H1 (cell line): Measurements from ENCODE around the gene CYP1A1. TPM values are rescaled to one million over a fixed set of nuclear protein-coding genes. Genes with fewer than 3 reads are reported as not detected.

Experiments
- CTCF ChIA-PET: fragments of 300-600 bp; sonication (Branson Sonifier 250); formaldehyde crosslinking; loops from one replicate; lab custom pipeline; 2021; ENCODE audit not compliant: partially characterized antibody; lab: Charles Lee
- POLR2A ChIA-PET: fragments of 300-600 bp; sonication (Branson Sonifier 250); formaldehyde crosslinking; loops from one replicate; lab custom pipeline; 2021; ENCODE audit warnings: inconsistent platforms; ENCODE audit not compliant: partially characterized antibody; lab: Charles Lee
- DNase-seq, 2 experiments: peaks; one replicate each; pipeline versions ENCODE4 v3.0.0 to v3.0.0-alpha.2; 2010 to 2022; ENCODE audit warnings: low spot score in 2 of 2, low read depth in 1 of 2, mixed read lengths in 1 of 2
- FAIRE-seq: peaks from 2 replicates; lab custom pipeline; 2011; peaks lifted over from hg19 to GRCh38; lab: Jason Lieb, UNC
- H2AFZ ChIP-seq: 2 replicates; pipeline ENCODE4 v1.8.1; 2012; ENCODE audit warnings: low read length, inconsistent platforms
- H2AK5ac ChIP-seq: 2 replicates; pipeline ENCODE4 v1.6.1; 2013; ENCODE audit warnings: low read depth, low read length
- H2BK120ac ChIP-seq: replicated peaks from 2 replicates; pipeline ENCODE3; 2013; ENCODE audit warnings: low read depth, low read length, inconsistent platforms
- H2BK12ac ChIP-seq: 2 replicates; pipeline ENCODE4 v1.6.1; 2013; ENCODE audit warnings: low read depth, low read length
- H2BK15ac ChIP-seq: 2 replicates; pipeline ENCODE4 v1.6.1; 2013; ENCODE audit warnings: low read length
- H2BK20ac ChIP-seq: 2 replicates; pipeline ENCODE4 v1.6.1; 2013; ENCODE audit warnings: low read length
- H2BK5ac ChIP-seq: 2 replicates; pipeline ENCODE4 v1.6.1; 2013; ENCODE audit warnings: low read depth, low read length
- H3K14ac ChIP-seq: 2 replicates; pipeline ENCODE4 v1.6.1; 2013; ENCODE audit warnings: inconsistent platforms; ENCODE audit not compliant: insufficient read length
- H3K18ac ChIP-seq: 2 replicates; pipeline ENCODE4 v1.6.1; 2013; ENCODE audit warnings: low read length; ENCODE audit errors: extremely low read depth
- H3K23ac ChIP-seq: 2 replicates; pipeline ENCODE4 v1.6.1; 2013; ENCODE audit warnings: inconsistent platforms; ENCODE audit not compliant: insufficient read length
- H3K23me2 ChIP-seq: 2 replicates; pipeline ENCODE4 v1.6.1; 2013; ENCODE audit warnings: low read depth, low read length
- H3K27ac ChIP-seq: 2 replicates; pipeline ENCODE4 v1.6.1; 2011; ENCODE audit warnings: low read depth, low read length, inconsistent platforms
- H3K27me3 ChIP-seq, 4 experiments: replicated peaks in 1 of 4; 1 replicate in 1 of 4; 2 replicates in 3 of 4; pipeline versions ENCODE4 v1.6.1 to v1.8.1; 2011 to 2013; ENCODE audit warnings: low read length in 3 of 4, mild to moderate bottlenecking in 3 of 4, inconsistent platforms in 2 of 4, mixed read lengths in 2 of 4, moderate library complexity in 1 of 4; ENCODE audit not compliant: control insufficient read depth in 3 of 4, insufficient read depth in 3 of 4; ENCODE audit errors: extremely low read depth in 1 of 4
- H3K36me3 ChIP-seq, 4 experiments: 2 replicates each; pipeline versions ENCODE4 v1.6.1 to v1.8.1; 2011 to 2013; ENCODE audit warnings: mild to moderate bottlenecking in 4 of 4, low read length in 3 of 4, moderate library complexity in 2 of 4, control low read depth in 1 of 4, inconsistent platforms in 1 of 4; ENCODE audit not compliant: insufficient read depth in 4 of 4, control insufficient read depth in 2 of 4
- H3K4ac ChIP-seq: replicated peaks from 2 replicates; pipeline ENCODE3; 2013; ENCODE audit warnings: low read length, low read depth, mixed read lengths, inconsistent platforms; ENCODE audit not compliant: insufficient read length
- H3K4me1 ChIP-seq, 4 experiments: replicated peaks in 1 of 4; 1 replicate in 1 of 4; 2 replicates in 3 of 4; pipeline versions ENCODE4 v1.6.1 to v1.8.1; 2011 to 2013; ENCODE audit warnings: low read length in 3 of 4, inconsistent platforms in 2 of 4, mixed read lengths in 1 of 4; ENCODE audit not compliant: insufficient read depth in 4 of 4, control insufficient read depth in 3 of 4
- H3K4me2 ChIP-seq, 2 experiments: 2 replicates each; pipeline versions ENCODE4 v1.6.1 to v1.8.1; 2011 to 2013; ENCODE audit warnings: low read depth in 2 of 2, low read length in 2 of 2, control low read depth in 1 of 2, inconsistent platforms in 1 of 2, mild to moderate bottlenecking in 1 of 2; ENCODE audit not compliant: insufficient read depth in 1 of 2
- H3K4me3 ChIP-seq, 4 experiments: fragments of 200-600, 300-600 bp in 1 of 4; sonication (generic), shearing (Covaris generic), sonication (Bioruptor Twin) in 1 of 4; 2 replicates each; pipeline versions ENCODE4 v1.5.1 to v1.8.1; 2011 to 2016; ENCODE audit warnings: low read length in 4 of 4, low read depth in 3 of 4, control low read depth in 2 of 4, inconsistent platforms in 2 of 4, mild to moderate bottlenecking in 2 of 4, mixed read lengths in 1 of 4, moderate library complexity in 1 of 4; ENCODE audit not compliant: insufficient read depth in 2 of 4; ENCODE audit errors: extremely low read depth in 1 of 4
- H3K56ac ChIP-seq: replicated peaks from 2 replicates; pipeline ENCODE3; 2013; ENCODE audit warnings: low read depth, mild to moderate bottlenecking, mixed read lengths, low read length, inconsistent platforms; ENCODE audit not compliant: insufficient read length
- H3K79me1 ChIP-seq: 2 replicates; pipeline ENCODE4 v1.6.1; 2013; ENCODE audit warnings: low read depth, low read length, control low read depth
- H3K79me2 ChIP-seq, 2 experiments: 2 replicates each; pipeline versions ENCODE4 v1.6.1 to v1.8.1; 2012 to 2013; ENCODE audit warnings: low read length in 2 of 2, mild to moderate bottlenecking in 2 of 2, inconsistent platforms in 1 of 2; ENCODE audit not compliant: insufficient read depth in 2 of 2, control insufficient read depth in 1 of 2
- H3K9ac ChIP-seq, 4 experiments: replicated peaks in 1 of 4; 1 replicate in 1 of 4; 2 replicates in 3 of 4; pipeline versions ENCODE4 v1.6.1 to v1.8.1; 2011 to 2013; ENCODE audit warnings: low read depth in 3 of 4, low read length in 3 of 4, control low read depth in 2 of 4, mild to moderate bottlenecking in 2 of 4, moderate library complexity in 2 of 4, inconsistent platforms in 1 of 4; ENCODE audit errors: extremely low read depth in 1 of 4
- H3K9me3 ChIP-seq, 2 experiments: 2 replicates each; pipeline versions ENCODE4 v1.6.1 to v1.8.1; 2012 to 2013; ENCODE audit warnings: mild to moderate bottlenecking in 2 of 2, moderate library complexity in 2 of 2, control low read depth in 1 of 2, inconsistent platforms in 1 of 2, low read depth in 1 of 2, low read length in 1 of 2, mixed read lengths in 1 of 2; ENCODE audit not compliant: insufficient read depth in 2 of 2
- H4K20me1 ChIP-seq, 2 experiments: replicated peaks in 1 of 2; 2 replicates each; pipeline versions ENCODE3 to v1.8.1; 2011 to 2013; ENCODE audit warnings: inconsistent platforms in 2 of 2, low read length in 2 of 2, mild to moderate bottlenecking in 1 of 2; ENCODE audit not compliant: insufficient read depth in 2 of 2, control insufficient read depth in 1 of 2
- H4K5ac ChIP-seq: 2 replicates; pipeline ENCODE4 v1.6.1; 2013; ENCODE audit warnings: low read length, low read depth, mixed read lengths, inconsistent platforms; ENCODE audit not compliant: insufficient read length
- H4K8ac ChIP-seq: 2 replicates; pipeline ENCODE4 v1.8.0; 2013; ENCODE audit warnings: mild to moderate bottlenecking, moderate library complexity, low read length, inconsistent platforms; ENCODE audit not compliant: insufficient read depth; ENCODE audit errors: extremely low read depth
- H4K91ac ChIP-seq: replicated peaks from 2 replicates; pipeline ENCODE3; 2013; ENCODE audit warnings: low read length, mixed read lengths, inconsistent platforms; ENCODE audit not compliant: insufficient read length
- ATF3 ChIP-seq: IDR thresholded peaks from 2 replicates; pipeline ENCODE4 v1.6.1; 2011; ENCODE audit warnings: low read depth, mild to moderate bottlenecking, low read length; ENCODE audit not compliant: insufficient read depth
- CBX8 ChIP-seq: fragments of 300-800, 300-1000 bp; sonication (generic); IDR thresholded peaks from 2 replicates; pipeline ENCODE4 v1.7.1; 2016; ENCODE audit warnings: low read depth, low read length, borderline replicate concordance
- CTBP2 ChIP-seq: IDR thresholded peaks from 2 replicates; pipeline ENCODE4 v1.7.0; 2011; ENCODE audit warnings: borderline replicate concordance, mild to moderate bottlenecking, moderate library complexity, mixed read lengths, low read length; ENCODE audit not compliant: insufficient read depth, insufficient read length
- GTF2F1 ChIP-seq: IDR thresholded peaks from 2 replicates; pipeline ENCODE4 v1.6.1; 2012; ENCODE audit warnings: low read depth, low read length, improper control_type of control experiment, borderline replicate concordance
- KDM1A ChIP-seq: fragments of 200-600, 300-600 bp; sonication (generic); IDR thresholded peaks from 2 replicates; pipeline ENCODE4 v1.7.1; 2016; ENCODE audit warnings: mild to moderate bottlenecking, low read length, borderline replicate concordance
- KDM4A ChIP-seq: IDR thresholded peaks from one replicate; pipeline ENCODE4 v1.7.1; 2012; ENCODE audit warnings: low read depth, mild to moderate bottlenecking, moderate library complexity, low read length, inconsistent platforms; ENCODE audit not compliant: severe bottlenecking
- NANOG ChIP-seq: IDR thresholded peaks from 2 replicates; pipeline ENCODE4 v1.6.1; 2011; ENCODE audit warnings: low read length, low read depth, mild to moderate bottlenecking, inconsistent platforms; ENCODE audit not compliant: insufficient read depth, poor library complexity, severe bottlenecking
- SP4 ChIP-seq: IDR thresholded peaks from 2 replicates; pipeline ENCODE4 v1.6.1; 2012; ENCODE audit warnings: low read length, inconsistent platforms
- SRF ChIP-seq: IDR thresholded peaks from 2 replicates; pipeline ENCODE4 v1.6.1; 2011; ENCODE audit warnings: mild to moderate bottlenecking, low read depth, low read length, moderate library complexity
- WGBS, 2 experiments: shearing (Covaris generic) in 1 of 2; methylation state at CpG; one replicate each; pipeline versions ENCODE4 v1.1.6 to v1.1.7; 2013 to 2015; ENCODE audit warnings: low lambda C conversion rate in 2 of 2, mixed read lengths in 2 of 2, inconsistent platforms in 1 of 2, low coverage in 1 of 2, missing lambda C conversion rate in 1 of 2; ENCODE audit not compliant: insufficient replicate concordance in 2 of 2, insufficient coverage in 1 of 2, insufficient read length in 1 of 2; ENCODE audit errors: extremely low coverage in 1 of 2, missing lambda C conversion rate in 1 of 2; 5-methylcytosine and 5-hydroxymethylcytosine counted together
- polyA plus RNA-seq, 7 experiments: library from polyadenylated mRNA; depleted of rRNA in 3 of 7; stranded (reverse) in 5 of 7; unstranded in 2 of 7; fragments of >200 nt in 5 of 7; fragments of 200-250 nt in 2 of 7; gene quantifications; 1 replicate in 5 of 7; 2 replicates in 1 of 7; 4 replicates in 1 of 7; pipeline versions ENCODE4 v1.2.1 to v1.2.3, GENCODE V29; 2011 to 2013; ENCODE audit warnings: missing spikeins in 2 of 7, mixed read lengths in 2 of 7
- total RNA-seq: library from RNA; stranded (reverse); fragmentation: NEBNext Ultra II Directional; extraction: Animal tissue kit (Norgen Biotek cat#: 25700); gene quantifications from 2 replicates; pipeline ENCODE4 v1.2.1, GENCODE V29; 2021

Gene CYP1A1
- total and polyA plus RNA-seq, 2 of the 8 experiments (the other 6 are each of a cell fraction or from before 2014, with no cell fraction given) = 0.32 to 0.35 TPM

- no peak overlapping the region for H3K27ac ChIP-seq
- ChIA-PET POLR2A (interaction anchor here (0.8 to 6.0 kb wide), 10 partner anchors 7 to 145 kb away, joined by 3 to 82 read pairs (median 4); partner anchors contain the start of gene CYP1A1), CTCF (interaction anchor here (0.7 to 53.7 kb wide), 32 partner anchors 8 to 437 kb away, joined by 3 to 1439 read pairs (median 7); partner anchors contain the start of genes CLK3, CPLX3, CSK and CYP11A1)
- no peaks in the 10 kb centered on the region for H3K9me3 ChIP-seq
- no peak overlapping the region for H2AFZ ChIP-seq
- H3K23ac ChIP-seq = no peak overlapping the region
- no peak overlapping the region for H2BK12ac ChIP-seq
- H3K79me2 ChIP-seq = no peaks in the 10 kb centered on the region
- no peak overlapping the region for H3K14ac ChIP-seq
- DNase-seq (no peak), FAIRE-seq (no peak)
- no peak overlapping the region for H3K18ac ChIP-seq
- 88% methylated on average over 13 of the region's 14 CpGs; no CpG with 5 or more reads in 1 of the 2 experiments for WGBS, 2 experiments
- no peak overlapping the region for H2BK15ac ChIP-seq
- H4K91ac ChIP-seq = no peak overlapping the region
- no peaks in the 10 kb centered on the region for H3K27me3 ChIP-seq
- H4K5ac ChIP-seq = no peak overlapping the region
- peaks cover 0 to 2% of the 10 kb centered on the region in 2 experiments for H4K20me1 ChIP-seq
- no peak overlapping the region for H3K4ac ChIP-seq
- no peak overlapping the region for H3K56ac ChIP-seq
- H3K4me2 ChIP-seq = no peak overlapping the region
- peak overlapping the region; percentile 29; the same call in 1 of the 2 replicates for H4K8ac ChIP-seq
- no peaks in the 10 kb centered on the region for H3K36me3 ChIP-seq
- no peak overlapping the region for H2AK5ac ChIP-seq
- no peaks in the 10 kb centered on the region for H3K79me1 ChIP-seq
- no peaks in the 10 kb centered on the region for H3K23me2 ChIP-seq
- no peak overlapping the region for H2BK5ac ChIP-seq
- H2BK20ac ChIP-seq = 0 out of 2 replicates have a peak overlapping the region, but pooled peaks have one; percentile 24
- H3K9ac ChIP-seq = no peak overlapping the region
- H2BK120ac ChIP-seq = no peak overlapping the region
- TF ChIP-seq GTF2F1 (no peak), ATF3 (no peak), CTBP2 (no peak), SRF (no peak), KDM1A (no peak), NANOG (no peak), CBX8 (no peak), KDM4A (no peak), SP4 (no peak)
- no peak overlapping the region for H3K4me3 ChIP-seq
- peaks cover 0 to 11% (median under 1%) of the 10 kb centered on the region in 4 experiments; a peak in 5 of 7 replicates for H3K4me1 ChIP-seq
These were observed 42.1 kb upstream of the CYP1A1 start for GRCh38 chr15:74767167-74768098.
